VCaP (cell line): Measurements from ENCODE around the gene NDOR1.

ENCODE experiments used
- H3K27ac ChIP-seq: fragments of 450-650 bp; 2 replicates; pipeline ENCODE4 v1.5.1; 2017
- CTCF ChIP-seq: fragments of 450-650 bp; conservative IDR thresholded peaks from 2 replicates; pipeline ENCODE4 v1.5.1; 2017; ENCODE audit warnings: mild to moderate bottlenecking, moderate library complexity

Gene NDOR1

GRCh38 chr9:137175345-137175961, 30.0 kb upstream of the NDOR1 start:
- no peak for TF ChIP-seq CTCF
- peak overlapping the region; percentile 100 for H3K27ac ChIP-seq

- H3K27ac ChIP-seq, result peak overlapping the region; percentile 100
- peak; percentile 85 for TF ChIP-seq CTCF
These were observed 29.0 kb upstream of the NDOR1 start for GRCh38 chr9:137176302-137177182.

GRCh38 chr9:137178201-137178938, 27.1 kb upstream of the NDOR1 start:
- H3K27ac ChIP-seq, result no peak overlapping the region
- TF ChIP-seq CTCF, result no peak

GRCh38 chr9:137178939-137179630, 26.4 kb upstream of the NDOR1 start:
- no peak for TF ChIP-seq CTCF
- H3K27ac ChIP-seq, result no peak overlapping the region

- no peak overlapping the region for H3K27ac ChIP-seq
- no peak for TF ChIP-seq CTCF
These were observed 25.7 kb upstream of the NDOR1 start for GRCh38 chr9:137179761-137180160.

GRCh38 chr9:137180491-137180890, 25.0 kb upstream of the NDOR1 start:
- no peak overlapping the region for H3K27ac ChIP-seq
- no peak for TF ChIP-seq CTCF
